GM23248 (cell line): ENCODE measurements around the gene TBL1XR1. TPM values are rescaled to one million over a fixed set of nuclear protein-coding genes. Genes with fewer than 3 reads are reported as not detected.
"Not testable (repeated sequence)": the region's sequence is repeated elsewhere in the genome, so short reads cannot be mapped to it uniquely, and the experiment has no call there.

Experiments
- DNase-seq: peaks from one replicate; pipeline ENCODE4 v3.0.0-alpha.2; 2015
- H2AFZ ChIP-seq: fragments of 200-600 bp; sonication (generic); 2 replicates; pipeline ENCODE4 v1.6.1; 2016; ENCODE audit warnings: antibody characterized with exemption
- H3F3A ChIP-seq: fragments of 200-600 bp; sonication (generic); 2 replicates; pipeline ENCODE4 v1.6.1; 2016; ENCODE audit warnings: mild to moderate bottlenecking, antibody characterized with exemption, mixed run types; ENCODE audit not compliant: insufficient read depth
- H3K27ac ChIP-seq: fragments of 200-600 bp; sonication (generic); 2 replicates; pipeline ENCODE4 v1.5.1; 2016; ENCODE audit warnings: mild to moderate bottlenecking
- H3K27me3 ChIP-seq: fragments of 200-600 bp; sonication (generic); replicated peaks from 2 replicates; pipeline ENCODE4 v1.6.1; 2016; ENCODE audit warnings: mild to moderate bottlenecking; ENCODE audit not compliant: insufficient read depth
- H3K36me3 ChIP-seq: fragments of 200-600 bp; sonication (generic); 2 replicates; pipeline ENCODE4 v1.6.1; 2016; ENCODE audit warnings: low read depth, mild to moderate bottlenecking
- H3K4me1 ChIP-seq: fragments of 200-600 bp; sonication (generic); 2 replicates; pipeline ENCODE4 v1.6.1; 2016; ENCODE audit warnings: mild to moderate bottlenecking; ENCODE audit not compliant: insufficient read depth
- H3K4me2 ChIP-seq: fragments of 200-600 bp; sonication (generic); one replicate; pipeline ENCODE4 v1.6.1; 2016; ENCODE audit warnings: mild to moderate bottlenecking; ENCODE audit not compliant: unreplicated experiment
- H3K4me3 ChIP-seq: fragments of 200-600 bp; sonication (generic); 2 replicates; pipeline ENCODE4 v1.5.1; 2016; ENCODE audit warnings: mild to moderate bottlenecking
- H3K79me2 ChIP-seq: fragments of 200-600 bp; sonication (generic); 2 replicates; pipeline ENCODE4 v1.6.1; 2016; ENCODE audit warnings: mild to moderate bottlenecking; ENCODE audit not compliant: insufficient read depth
- H3K9ac ChIP-seq: fragments of 200-600 bp; sonication (generic); 2 replicates; pipeline ENCODE4 v1.6.1; 2016; ENCODE audit warnings: mild to moderate bottlenecking
- H3K9me2 ChIP-seq: fragments of 200-600 bp; sonication (generic); 2 replicates; pipeline ENCODE4 v1.6.1; 2016; ENCODE audit warnings: mixed run types, mild to moderate bottlenecking, moderate library complexity; ENCODE audit not compliant: insufficient read depth
- H3K9me3 ChIP-seq: fragments of 200-600 bp; sonication (generic); one replicate; pipeline ENCODE4 v1.6.1; 2017; ENCODE audit warnings: low read depth
- H4K20me1 ChIP-seq: fragments of 200-600 bp; sonication (generic); 2 replicates; pipeline ENCODE4 v1.6.0; 2016; ENCODE audit not compliant: insufficient read depth
- EZH2 ChIP-seq: fragments of 200-600 bp; sonication (generic); IDR thresholded peaks from 2 replicates; pipeline ENCODE4 v1.6.1; 2018; ENCODE audit warnings: antibody characterized with exemption, mild to moderate bottlenecking; ENCODE audit not compliant: insufficient read depth, poor library complexity, severe bottlenecking
- EZH2phosphoT487 ChIP-seq: fragments of 200-600 bp; sonication (generic); IDR thresholded peaks from 2 replicates; pipeline ENCODE4 v1.6.1; 2018; ENCODE audit warnings: antibody characterized with exemption, moderate library complexity, mild to moderate bottlenecking, low read depth; ENCODE audit not compliant: insufficient read depth
- WGBS, 2 experiments: methylation state at CpG; one replicate each; pipeline ENCODE4 v1.1.6; 2015 to 2017; ENCODE audit warnings: low lambda C conversion rate in 2 of 2, low coverage in 1 of 2; ENCODE audit errors: missing lambda C conversion rate in 2 of 2; 5-methylcytosine and 5-hydroxymethylcytosine counted together
- in situ Hi-C: fragments of 300-500 bp; cut with MboI; formaldehyde crosslinking; loops from 2 replicates; pipeline ENCODE4 v1.15.0; 2020
- polyA plus RNA-seq: library from polyadenylated mRNA; unstranded; fragments of >200 nt; fragmentation: Nextera tagmentation; extraction: Ambion mirVana; gene quantifications from 2 replicates; pipeline ENCODE4 v1.2.1, GENCODE V29; 2016
- total RNA-seq: library from RNA; depleted of rRNA; stranded (reverse); fragments of >200 nt; shearing (Covaris generic); gene quantifications from 2 replicates; pipeline ENCODE4 v1.2.3, GENCODE V29; 2014

Gene TBL1XR1
- total and polyA plus RNA-seq, 2 experiments from 2014 or later: 41.6 to 87.2 TPM

- no peaks in the 10 kb centered on the region for H3K9me3 ChIP-seq
- H3K4me3 ChIP-seq: no peak overlapping the region
- no peak overlapping the region for H3K4me2 ChIP-seq
- no peak overlapping the region for H3K27ac ChIP-seq
- in situ Hi-C loops: no loop called here
- H3K27me3 ChIP-seq: no peaks in the 10 kb centered on the region
- peaks cover 22% of the 10 kb centered on the region for H3K4me1 ChIP-seq
- H3F3A ChIP-seq: peaks cover 26% of the 10 kb centered on the region
- H3K36me3 ChIP-seq: no peaks in the 10 kb centered on the region
- H2AFZ ChIP-seq: no peak overlapping the region
- no peak overlapping the region for H3K9ac ChIP-seq
- H4K20me1 ChIP-seq: peaks cover 17% of the 10 kb centered on the region; the same call in 1 of the 2 replicates
- no peak for DNase-seq
- no peaks in the 10 kb centered on the region for H3K9me2 ChIP-seq
- peaks cover 100% of the 10 kb centered on the region for H3K79me2 ChIP-seq
- TF ChIP-seq EZH2phosphoT487: no peak
- TF ChIP-seq EZH2: no peak
- 84% methylated on average over 3 of the region's 3 CpGs for WGBS, 2 experiments
These were observed 52.4 kb downstream of the TBL1XR1 start for GRCh38 chr3:177144922-177145321.

- TF ChIP-seq EZH2phosphoT487 (no peak), EZH2 (no peak)
- Histone ChIP-seq H3K4me3 (no peak overlapping the region), H3K27me3 (no peaks in the 10 kb centered on the region), H3K4me2 (no peak overlapping the region), H3K9ac (no peak overlapping the region), H3K36me3 (no peaks in the 10 kb centered on the region), H3K27ac (no peak overlapping the region), H3K4me1 (peaks cover 11% of the 10 kb centered on the region; the same call in 1 of the 2 replicates), H3K9me3 (no peaks in the 10 kb centered on the region), H3K9me2 (no peaks in the 10 kb centered on the region), H3F3A (peaks cover 14% of the 10 kb centered on the region), H4K20me1 (peaks cover 25% of the 10 kb centered on the region; the same call in 1 of the 2 replicates), H3K79me2 (peaks cover 100% of the 10 kb centered on the region), H2AFZ (no peak overlapping the region)
- in situ Hi-C loops: no loop called here
- DNase-seq: no peak
- WGBS, 2 experiments: 81 to 83% methylated on average over 6 of the region's 6 CpGs
These were observed 55.2 kb downstream of the TBL1XR1 start for GRCh38 chr3:177141899-177142646.

GRCh38 chr3:177141471-177141870 lies 55.8 kb downstream of the TBL1XR1 start:
- Histone ChIP-seq H3K79me2 (peaks cover 100% of the 10 kb centered on the region), H3F3A (peaks cover 8% of the 10 kb centered on the region; the same call in 1 of the 2 replicates), H3K27me3 (no peaks in the 10 kb centered on the region), H3K4me2 (no peak overlapping the region), H3K9ac (no peak overlapping the region), H4K20me1 (peaks cover 30% of the 10 kb centered on the region; the same call in 1 of the 2 replicates), H3K4me3 (no peak overlapping the region), H3K9me2 (no peaks in the 10 kb centered on the region), H3K36me3 (no peaks in the 10 kb centered on the region), H2AFZ (no peak overlapping the region), H3K4me1 (peaks cover 5% of the 10 kb centered on the region; the same call in 1 of the 2 replicates), H3K9me3 (no peaks in the 10 kb centered on the region), H3K27ac (no peak overlapping the region)
- TF ChIP-seq EZH2: no peak
- no peak for TF ChIP-seq EZH2phosphoT487
- in situ Hi-C loops: no loop called here
- no peak for DNase-seq
- 51 to 61% methylated on average over 6 of the region's 6 CpGs for WGBS, 2 experiments

- H2AFZ ChIP-seq, DNase-seq, H3K27ac ChIP-seq, in situ Hi-C loops, H3F3A ChIP-seq, H3K4me2 ChIP-seq, H3K36me3 ChIP-seq, H3K27me3 ChIP-seq, H3K9me3 ChIP-seq, H3K4me3 ChIP-seq, H3K4me1 ChIP-seq, H3K9ac ChIP-seq, H3K9me2 ChIP-seq: not testable (repeated sequence)
- H3K79me2 ChIP-seq: peaks cover 98% of the 10 kb centered on the region
- H4K20me1 ChIP-seq: peaks cover 34% of the 10 kb centered on the region; the same call in 1 of the 2 replicates
- WGBS, 2 experiments: 95 to 99% methylated on average over 10 of the region's 10 CpGs
These were observed 58.1 kb downstream of the TBL1XR1 start for GRCh38 chr3:177139220-177139619.
